ENCODE data around the gene GHR.

The GHR gene

GRCh38 chr5:42434047-42434724 lies 10.9 kb downstream of the GHR start:
- no peaks in the 10 kb centered on the region for H3K27me3 ChIP-seq (replicated peaks)
- no peak overlapping the region for H3K27ac ChIP-seq
- H3K4me3 ChIP-seq (ENCODE audit: low read depth, low read length): no peak overlapping the region
- DNase-seq: no peak
- no peak for TF ChIP-seq CTCF (IDR thresholded peaks at IDR 0.05; ENCODE audit: low read depth, low read length, missing control alignments)
- in situ Hi-C loops (cut with HindIII; ENCODE audit: low pct_ligation_motif_present, low sequenced_read_pairs): no loop called here
- H3K36me3 ChIP-seq (replicated peaks): no peaks in the 10 kb centered on the region

- no peaks in the 10 kb centered on the region for H3K36me3 ChIP-seq (replicated peaks)
- no peak for DNase-seq
- no peak for TF ChIP-seq CTCF (IDR thresholded peaks at IDR 0.05; ENCODE audit: low read depth, low read length, missing control alignments)
- no peaks in the 10 kb centered on the region for H3K27me3 ChIP-seq (replicated peaks)
- H3K4me3 ChIP-seq (ENCODE audit: low read depth, low read length): no peak overlapping the region
- H3K27ac ChIP-seq: no peak overlapping the region
- in situ Hi-C loops (cut with HindIII; ENCODE audit: low pct_ligation_motif_present, low sequenced_read_pairs): no loop called here
Measured at GRCh38 chr5:42436051-42436450, 12.8 kb downstream of the GHR start.

- in situ Hi-C loops (cut with HindIII; ENCODE audit: low pct_ligation_motif_present, low sequenced_read_pairs): no loop called here
- Histone ChIP-seq H3K27ac (no peak overlapping the region), H3K4me3 (ENCODE audit: low read depth, low read length) (no peak overlapping the region), H3K36me3 (replicated peaks) (no peaks in the 10 kb centered on the region), H3K27me3 (replicated peaks) (no peaks in the 10 kb centered on the region)
- DNase-seq: no peak
- no peak for TF ChIP-seq CTCF (IDR thresholded peaks at IDR 0.05; ENCODE audit: low read depth, low read length, missing control alignments)
Measured at GRCh38 chr5:42454216-42454995, 31.2 kb downstream of the GHR start.

GRCh38 chr5:42461033-42461432 lies 37.8 kb downstream of the GHR start:
- Histone ChIP-seq H3K4me3 (ENCODE audit: low read depth, low read length) (no peak overlapping the region), H3K27me3 (replicated peaks) (no peaks in the 10 kb centered on the region), H3K36me3 (replicated peaks) (no peaks in the 10 kb centered on the region), H3K27ac (no peak overlapping the region)
- in situ Hi-C loops (cut with HindIII; ENCODE audit: low pct_ligation_motif_present, low sequenced_read_pairs): no loop called here
- no peak for DNase-seq
- no peak for TF ChIP-seq CTCF (IDR thresholded peaks at IDR 0.05; ENCODE audit: low read depth, low read length, missing control alignments)

GRCh38 chr5:42461507-42461906 lies 38.3 kb downstream of the GHR start:
- DNase-seq: no peak

More at GRCh38 chr5:42461507-42461906, 38.3 kb downstream of the GHR start:
- Histone ChIP-seq H3K27me3 (replicated peaks) (no peaks in the 10 kb centered on the region), H3K36me3 (replicated peaks) (no peaks in the 10 kb centered on the region), H3K4me3 (ENCODE audit: low read depth, low read length) (no peak overlapping the region), H3K27ac (no peak overlapping the region)
- in situ Hi-C loops (cut with HindIII; ENCODE audit: low pct_ligation_motif_present, low sequenced_read_pairs): no loop called here
- TF ChIP-seq CTCF (IDR thresholded peaks at IDR 0.05; ENCODE audit: low read depth, low read length, missing control alignments): no peak
